ENCODE results near the gene SHB. TPM values are rescaled to one million over a fixed set of nuclear protein-coding genes. Genes with fewer than 3 reads are reported as not detected.
A peak's percentile ranks its signal among the peaks of the same experiment; 100 is the strongest.

SHB gene
- total and polyA plus RNA-seq, 2 of the 13 experiments (the other 11 are each of a cell fraction or from before 2014, with no cell fraction given), result 19.4 to 20.7 TPM

DNA sequence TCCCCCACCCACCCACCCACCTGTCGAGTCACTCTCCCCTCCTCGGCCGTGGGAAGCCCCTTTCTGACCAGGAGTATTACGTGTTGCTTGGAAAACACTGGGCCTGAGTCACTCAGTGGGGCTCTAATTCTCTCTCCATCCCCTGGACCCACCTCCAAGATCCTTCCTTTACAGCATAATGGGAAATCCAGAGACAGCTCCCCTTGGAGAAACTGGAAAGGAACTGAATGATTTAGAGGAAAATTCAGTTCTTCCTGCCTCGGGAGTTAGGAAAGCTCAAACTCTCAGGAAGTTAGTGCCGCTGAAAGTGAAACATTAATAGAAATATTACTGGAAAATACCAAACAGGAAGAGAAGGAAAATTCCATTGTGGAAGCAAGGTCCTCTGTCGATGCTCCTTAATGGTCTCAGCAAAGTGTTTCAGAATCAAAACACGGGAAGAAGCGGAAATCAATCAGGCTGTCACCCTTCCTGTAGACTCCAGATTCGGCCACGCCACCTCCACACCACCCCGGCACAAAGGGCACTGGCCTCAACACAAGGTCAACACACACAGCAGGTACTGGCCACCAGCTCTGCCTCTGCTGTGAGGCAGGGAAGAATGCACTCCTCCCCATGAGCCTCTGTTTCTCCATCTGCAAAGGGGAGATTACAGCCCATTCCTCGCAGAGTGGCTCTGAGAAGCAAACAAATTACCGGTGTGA is 9.6 kb downstream of the SHB start (continued):
- TF ChIP-seq, protein P1, sequence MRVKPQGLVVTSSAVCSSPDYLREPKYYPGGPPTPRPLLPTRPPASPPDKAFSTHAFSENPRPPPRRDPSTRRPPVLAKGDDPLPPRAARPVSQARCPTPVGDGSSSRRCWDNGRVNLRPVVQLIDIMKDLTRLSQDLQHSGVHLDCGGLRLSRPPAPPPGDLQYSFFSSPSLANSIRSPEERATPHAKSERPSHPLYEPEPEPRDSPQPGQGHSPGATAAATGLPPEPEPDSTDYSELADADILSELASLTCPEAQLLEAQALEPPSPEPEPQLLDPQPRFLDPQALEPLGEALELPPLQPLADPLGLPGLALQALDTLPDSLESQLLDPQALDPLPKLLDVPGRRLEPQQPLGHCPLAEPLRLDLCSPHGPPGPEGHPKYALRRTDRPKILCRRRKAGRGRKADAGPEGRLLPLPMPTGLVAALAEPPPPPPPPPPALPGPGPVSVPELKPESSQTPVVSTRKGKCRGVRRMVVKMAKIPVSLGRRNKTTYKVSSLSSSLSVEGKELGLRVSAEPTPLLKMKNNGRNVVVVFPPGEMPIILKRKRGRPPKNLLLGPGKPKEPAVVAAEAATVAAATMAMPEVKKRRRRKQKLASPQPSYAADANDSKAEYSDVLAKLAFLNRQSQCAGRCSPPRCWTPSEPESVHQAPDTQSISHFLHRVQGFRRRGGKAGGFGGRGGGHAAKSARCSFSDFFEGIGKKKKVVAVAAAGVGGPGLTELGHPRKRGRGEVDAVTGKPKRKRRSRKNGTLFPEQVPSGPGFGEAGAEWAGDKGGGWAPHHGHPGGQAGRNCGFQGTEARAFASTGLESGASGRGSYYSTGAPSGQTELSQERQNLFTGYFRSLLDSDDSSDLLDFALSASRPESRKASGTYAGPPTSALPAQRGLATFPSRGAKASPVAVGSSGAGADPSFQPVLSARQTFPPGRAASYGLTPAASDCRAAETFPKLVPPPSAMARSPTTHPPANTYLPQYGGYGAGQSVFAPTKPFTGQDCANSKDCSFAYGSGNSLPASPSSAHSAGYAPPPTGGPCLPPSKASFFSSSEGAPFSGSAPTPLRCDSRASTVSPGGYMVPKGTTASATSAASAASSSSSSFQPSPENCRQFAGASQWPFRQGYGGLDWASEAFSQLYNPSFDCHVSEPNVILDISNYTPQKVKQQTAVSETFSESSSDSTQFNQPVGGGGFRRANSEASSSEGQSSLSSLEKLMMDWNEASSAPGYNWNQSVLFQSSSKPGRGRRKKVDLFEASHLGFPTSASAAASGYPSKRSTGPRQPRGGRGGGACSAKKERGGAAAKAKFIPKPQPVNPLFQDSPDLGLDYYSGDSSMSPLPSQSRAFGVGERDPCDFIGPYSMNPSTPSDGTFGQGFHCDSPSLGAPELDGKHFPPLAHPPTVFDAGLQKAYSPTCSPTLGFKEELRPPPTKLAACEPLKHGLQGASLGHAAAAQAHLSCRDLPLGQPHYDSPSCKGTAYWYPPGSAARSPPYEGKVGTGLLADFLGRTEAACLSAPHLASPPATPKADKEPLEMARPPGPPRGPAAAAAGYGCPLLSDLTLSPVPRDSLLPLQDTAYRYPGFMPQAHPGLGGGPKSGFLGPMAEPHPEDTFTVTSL (CRISPR knock-in tag; IDR thresholded peaks at IDR 0.05; ENCODE audit: borderline replicate concordance), result peak; percentile 30; the same call in 1 of the 2 replicates
- TF ChIP-seq RBAK (CRISPR knock-in tag; IDR thresholded peaks at IDR 0.05) (no peak), ZNF546 (CRISPR knock-in tag; conservative IDR thresholded peaks at IDR 0.05) (no peak), AKAP8 (CRISPR knock-in tag; IDR thresholded peaks at IDR 0.05) (no peak; the same call in 1 of the 2 replicates), ZNF816 (CRISPR knock-in tag; IDR thresholded peaks at IDR 0.05; ENCODE audit: borderline replicate concordance) (no peak), ZNF232 (CRISPR knock-in tag; IDR thresholded peaks at IDR 0.05; ENCODE audit: borderline replicate concordance) (no peak; the same call in 1 of the 2 replicates), REL (CRISPR knock-in tag; conservative IDR thresholded peaks at IDR 0.05) (no peak), ZNF672 (CRISPR knock-in tag; IDR thresholded peaks at IDR 0.05) (no peak), SIX1 (CRISPR knock-in tag; IDR thresholded peaks at IDR 0.05; ENCODE audit: borderline replicate concordance) (peak; percentile 51; the same call in 1 of the 2 replicates), ZBTB33 (CRISPR knock-in tag; IDR thresholded peaks at IDR 0.05) (peak; percentile 34; the same call in 1 of the 2 replicates), RBM39 (IDR thresholded peaks at IDR 0.05; ENCODE audit: low read depth, low read length, poor library complexity, severe bottlenecking) (no peak), MXI1 (IDR thresholded peaks at IDR 0.05; ENCODE audit: borderline replicate concordance, low read depth, low read length) (peak; percentile 60; the same call in 1 of the 3 replicates), HNRNPH1 (optimal IDR thresholded peaks at IDR 0.05; ENCODE audit: low read depth, low read length) (no peak), ZNF143 (CRISPR knock-in tag; IDR thresholded peaks at IDR 0.05) (peak; percentile 50; the same call in 1 of the 2 replicates)
- TF ChIP-seq, protein P2, sequence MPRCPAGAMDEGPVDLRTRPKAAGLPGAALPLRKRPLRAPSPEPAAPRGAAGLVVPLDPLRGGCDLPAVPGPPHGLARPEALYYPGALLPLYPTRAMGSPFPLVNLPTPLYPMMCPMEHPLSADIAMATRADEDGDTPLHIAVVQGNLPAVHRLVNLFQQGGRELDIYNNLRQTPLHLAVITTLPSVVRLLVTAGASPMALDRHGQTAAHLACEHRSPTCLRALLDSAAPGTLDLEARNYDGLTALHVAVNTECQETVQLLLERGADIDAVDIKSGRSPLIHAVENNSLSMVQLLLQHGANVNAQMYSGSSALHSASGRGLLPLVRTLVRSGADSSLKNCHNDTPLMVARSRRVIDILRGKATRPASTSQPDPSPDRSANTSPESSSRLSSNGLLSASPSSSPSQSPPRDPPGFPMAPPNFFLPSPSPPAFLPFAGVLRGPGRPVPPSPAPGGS (CRISPR knock-in tag; IDR thresholded peaks at IDR 0.05), result no peak
- TF ChIP-seq, protein P3, sequence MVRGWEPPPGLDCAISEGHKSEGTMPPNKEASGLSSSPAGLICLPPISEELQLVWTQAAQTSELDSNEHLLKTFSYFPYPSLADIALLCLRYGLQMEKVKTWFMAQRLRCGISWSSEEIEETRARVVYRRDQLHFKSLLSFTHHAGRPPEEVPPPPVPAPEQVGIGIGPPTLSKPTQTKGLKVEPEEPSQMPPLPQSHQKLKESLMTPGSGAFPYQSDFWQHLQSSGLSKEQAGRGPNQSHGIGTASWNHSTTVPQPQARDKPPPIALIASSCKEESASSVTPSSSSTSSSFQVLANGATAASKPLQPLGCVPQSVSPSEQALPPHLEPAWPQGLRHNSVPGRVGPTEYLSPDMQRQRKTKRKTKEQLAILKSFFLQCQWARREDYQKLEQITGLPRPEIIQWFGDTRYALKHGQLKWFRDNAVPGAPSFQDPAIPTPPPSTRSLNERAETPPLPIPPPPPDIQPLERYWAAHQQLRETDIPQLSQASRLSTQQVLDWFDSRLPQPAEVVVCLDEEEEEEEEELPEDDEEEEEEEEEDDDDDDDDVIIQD (CRISPR knock-in tag; IDR thresholded peaks at IDR 0.05; ENCODE audit: low read depth), result peak; percentile 71
- TF ChIP-seq, protein P4, sequence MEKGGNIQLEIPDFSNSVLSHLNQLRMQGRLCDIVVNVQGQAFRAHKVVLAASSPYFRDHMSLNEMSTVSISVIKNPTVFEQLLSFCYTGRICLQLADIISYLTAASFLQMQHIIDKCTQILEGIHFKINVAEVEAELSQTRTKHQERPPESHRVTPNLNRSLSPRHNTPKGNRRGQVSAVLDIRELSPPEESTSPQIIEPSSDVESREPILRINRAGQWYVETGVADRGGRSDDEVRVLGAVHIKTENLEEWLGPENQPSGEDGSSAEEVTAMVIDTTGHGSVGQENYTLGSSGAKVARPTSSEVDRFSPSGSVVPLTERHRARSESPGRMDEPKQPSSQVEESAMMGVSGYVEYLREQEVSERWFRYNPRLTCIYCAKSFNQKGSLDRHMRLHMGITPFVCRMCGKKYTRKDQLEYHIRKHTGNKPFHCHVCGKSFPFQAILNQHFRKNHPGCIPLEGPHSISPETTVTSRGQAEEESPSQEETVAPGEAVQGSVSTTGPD (CRISPR knock-in tag; IDR thresholded peaks at IDR 0.05), result peak; percentile 91

Data from HepG2 (cell line).